Measurements from ENCODE around the gene CNKSR3. TPM values are rescaled to one million over a fixed set of nuclear protein-coding genes. Genes with fewer than 3 reads are reported as not detected.

CNKSR3 gene
- total and polyA plus RNA-seq, 2 donors from 2014 or later: 13.8 to 63.1 TPM

GRCh38 chr6:154378518-154378917 lies 132.0 kb downstream of the CNKSR3 start:
- TF ChIP-seq CTCF (IDR thresholded peaks at IDR 0.05; ENCODE audit: borderline replicate concordance, extremely low read depth, insufficient read depth): no peak
- no peak overlapping the region for H3K27ac ChIP-seq (ENCODE audit: low read depth in 2 of 2, low read length in 2 of 2)
- no peak overlapping the region for H3K4me3 ChIP-seq (ENCODE audit: low read length in 3 of 3)
- no peak overlapping the region for H3K9ac ChIP-seq (ENCODE audit: low read length in 3 of 3)
- no peaks in the 10 kb centered on the region for H3K36me3 ChIP-seq (ENCODE audit: control insufficient read depth in 2 of 3, insufficient read depth in 3 of 3, low read length in 3 of 3)
- DNase-seq (no peak), FAIRE-seq (no peak)
- intact Hi-C loops (cut with DNase I): no loop called here
- no peaks in the 10 kb centered on the region for H3K4me1 ChIP-seq (ENCODE audit: control insufficient read depth in 2 of 3, insufficient read depth in 2 of 3, low read depth in 1 of 3, low read length in 3 of 3)
- H3K27me3 ChIP-seq (ENCODE audit: control insufficient read depth, insufficient read depth, low read length): no peaks in the 10 kb centered on the region
- H3K9me3 ChIP-seq (ENCODE audit: control insufficient read depth in 2 of 3, insufficient read depth in 1 of 3, low read length in 3 of 3): no peaks in the 10 kb centered on the region

DNA sequence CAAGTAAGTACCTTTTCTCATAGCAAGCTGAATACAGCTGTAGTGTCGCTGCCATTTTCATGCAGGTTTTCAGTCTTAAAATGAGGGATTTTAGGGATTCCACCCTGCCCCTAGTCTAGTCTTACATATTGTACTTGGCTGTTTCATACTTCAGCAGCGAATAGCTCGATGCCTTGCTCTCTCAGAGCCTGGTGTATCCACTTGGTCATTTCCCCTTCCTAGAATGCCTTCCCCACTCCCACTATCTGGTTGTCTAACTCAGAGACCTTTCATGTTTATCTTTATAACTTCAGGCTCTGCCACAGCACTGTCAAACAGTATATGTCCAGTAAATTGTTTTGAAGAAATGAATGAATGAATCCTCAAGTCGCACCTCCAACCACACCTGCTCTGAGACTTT lies 132.8 kb downstream of the CNKSR3 start:
- no peaks in the 10 kb centered on the region for H3K36me3 ChIP-seq (ENCODE audit: control insufficient read depth in 2 of 3, insufficient read depth in 3 of 3, low read length in 3 of 3)
- no peaks in the 10 kb centered on the region for H3K9me3 ChIP-seq (ENCODE audit: control insufficient read depth in 2 of 3, insufficient read depth in 1 of 3, low read length in 3 of 3)
- DNase-seq (no peak), FAIRE-seq (no peak)
- no peaks in the 10 kb centered on the region for H3K27me3 ChIP-seq (ENCODE audit: control insufficient read depth, insufficient read depth, low read length)
- no peak overlapping the region for H3K9ac ChIP-seq (ENCODE audit: low read length in 3 of 3)
- intact Hi-C loops (cut with DNase I): no loop called here
- no peak overlapping the region for H3K27ac ChIP-seq (ENCODE audit: low read depth in 2 of 2, low read length in 2 of 2)
- no peaks in the 10 kb centered on the region for H3K4me1 ChIP-seq (ENCODE audit: control insufficient read depth in 2 of 3, insufficient read depth in 2 of 3, low read depth in 1 of 3, low read length in 3 of 3)
- no peak overlapping the region for H3K4me3 ChIP-seq (ENCODE audit: low read length in 3 of 3)
- no peak for TF ChIP-seq CTCF (IDR thresholded peaks at IDR 0.05; ENCODE audit: borderline replicate concordance, extremely low read depth, insufficient read depth)

GRCh38 chr6:154373971-154374370 lies 136.5 kb downstream of the CNKSR3 start:
- FAIRE-seq: no peak
- Histone ChIP-seq H3K4me1 (ENCODE audit: control insufficient read depth in 2 of 3, insufficient read depth in 2 of 3, low read depth in 1 of 3, low read length in 3 of 3) (no peaks in the 10 kb centered on the region), H3K27me3 (ENCODE audit: control insufficient read depth, insufficient read depth, low read length) (no peaks in the 10 kb centered on the region), H3K4me3 (ENCODE audit: low read length in 3 of 3) (no peak overlapping the region), H3K27ac (ENCODE audit: low read depth in 2 of 2, low read length in 2 of 2) (no peak overlapping the region), H3K9ac (ENCODE audit: low read length in 3 of 3) (no peak overlapping the region), H3K36me3 (ENCODE audit: control insufficient read depth in 2 of 3, insufficient read depth in 3 of 3, low read length in 3 of 3) (no peaks in the 10 kb centered on the region), H3K9me3 (ENCODE audit: control insufficient read depth in 2 of 3, insufficient read depth in 1 of 3, low read length in 3 of 3) (no peaks in the 10 kb centered on the region)
- no peak for DNase-seq
- no peak for TF ChIP-seq CTCF (IDR thresholded peaks at IDR 0.05; ENCODE audit: borderline replicate concordance, extremely low read depth, insufficient read depth)
- intact Hi-C loops (cut with DNase I): no loop called here

- TF ChIP-seq CTCF (IDR thresholded peaks at IDR 0.05; ENCODE audit: borderline replicate concordance, extremely low read depth, insufficient read depth): no peak
- Histone ChIP-seq H3K9me3 (ENCODE audit: control insufficient read depth in 2 of 3, insufficient read depth in 1 of 3, low read length in 3 of 3) (no peaks in the 10 kb centered on the region), H3K27me3 (ENCODE audit: control insufficient read depth, insufficient read depth, low read length) (no peaks in the 10 kb centered on the region), H3K9ac (ENCODE audit: low read length in 3 of 3) (no peak overlapping the region), H3K4me1 (ENCODE audit: control insufficient read depth in 2 of 3, insufficient read depth in 2 of 3, low read depth in 1 of 3, low read length in 3 of 3) (no peaks in the 10 kb centered on the region), H3K27ac (ENCODE audit: low read depth in 2 of 2, low read length in 2 of 2) (no peak overlapping the region), H3K4me3 (ENCODE audit: low read length in 3 of 3) (no peak overlapping the region), H3K36me3 (ENCODE audit: control insufficient read depth in 2 of 3, insufficient read depth in 3 of 3, low read length in 3 of 3) (no peaks in the 10 kb centered on the region)
- no peak for FAIRE-seq
- no peak for DNase-seq
- intact Hi-C loops (cut with DNase I): no loop called here
These were observed 139.2 kb downstream of the CNKSR3 start for GRCh38 chr6:154371281-154371680.

Measured in kidney (tissue), 14 donors.